Panc1 (cell line): ENCODE data around the gene TFAP2B.

ENCODE experiments used
- CTCF ChIP-seq: fragments of 450-650 bp; IDR thresholded peaks from 2 replicates; pipeline ENCODE4 v1.5.1; 2017; ENCODE audit warnings: mild to moderate bottlenecking
- POLR2AphosphoS5 ChIP-seq: IDR thresholded peaks from 2 replicates; pipeline ENCODE4 v1.6.1; 2012; ENCODE audit warnings: mild to moderate bottlenecking, low read depth, low read length, moderate library complexity
- REST ChIP-seq, 2 experiments: IDR thresholded peaks; 2 replicates each; pipeline ENCODE4 v1.6.1; 2011 to 2012; ENCODE audit warnings: low read depth in 2 of 2, control low read depth in 1 of 2, low read length in 1 of 2, mild to moderate bottlenecking in 1 of 2, moderate library complexity in 1 of 2; ENCODE audit not compliant: insufficient read depth in 1 of 2

- TF ChIP-seq CTCF (no peak), REST (IDR thresholded peaks at IDR 0.05; ENCODE audit: insufficient read depth in 1 of 2, low read depth in 2 of 2, low read length in 1 of 2) (no peak), POLR2AphosphoS5 (no peak)
Measured at GRCh38 chr6:50846852-50847155, 28.1 kb downstream of the TFAP2B start.
